Psoas muscle (tissue), 8 donors: Measurements from ENCODE around the gene C10orf95. TPM values are rescaled to one million over a fixed set of nuclear protein-coding genes. Genes with fewer than 3 reads are reported as not detected.

Experiments
- ATAC-seq, 4 donors: fragments of 200-7000 bp; cut with Tn5 transposase; one replicate each; pipeline ENCODE4 v1.9.1; 2020; ENCODE audit warnings: moderate library complexity in 3 of 4, mild to moderate bottlenecking in 2 of 4
- DNase-seq, 2 donors: peaks; one replicate each; pipeline ENCODE4 v3.0.0-alpha.2; 2020
- H3K27ac ChIP-seq: fragments of 200-600 bp; one replicate; pipeline ENCODE4 v1.8.0; 2022
- H3K27me3 ChIP-seq, 3 donors: fragments of 200-600 bp in 1 of 3; one replicate each; pipeline versions ENCODE4 v1.6.1 to v1.8.0; 2013 to 2022; ENCODE audit warnings: low read length in 2 of 3, mild to moderate bottlenecking in 2 of 3, moderate library complexity in 1 of 3; ENCODE audit not compliant: insufficient read depth in 3 of 3
- H3K36me3 ChIP-seq, 2 donors: fragments of 200-600 bp in 1 of 2; one replicate each; pipeline versions ENCODE4 v1.6.1 to v1.8.0; 2013 to 2022; ENCODE audit warnings: low read depth in 1 of 2, mild to moderate bottlenecking in 1 of 2, moderate library complexity in 1 of 2; ENCODE audit not compliant: insufficient read depth in 1 of 2
- H3K4me1 ChIP-seq: fragments of 200-600 bp; one replicate; pipeline ENCODE4 v1.8.0; 2022
- H3K4me3 ChIP-seq: fragments of 200-600 bp; one replicate; pipeline ENCODE4 v1.8.0; 2022; ENCODE audit warnings: mild to moderate bottlenecking
- H3K9me3 ChIP-seq: fragments of 200-600 bp; one replicate; pipeline ENCODE4 v1.8.0; 2022
- WGBS, 3 donors: extraction: QIAGEN DNeasy Blood & Tissue Kit; methylation state at CpG; one replicate each; pipeline versions ENCODE4 v1.1.6 to v1.1.7; 2013; 5-methylcytosine and 5-hydroxymethylcytosine counted together
- intact Hi-C, 2 donors: fragments of 100-400 bp; cut with DNase I; formaldehyde crosslinking; loops; one replicate each; pipeline versions ENCODE4 v1.11.0 to v1.14.2; 2022
- polyA plus RNA-seq, 3 donors: library from polyadenylated mRNA; stranded (reverse); fragments of 200-250 nt; gene quantifications; one replicate each; pipeline ENCODE4 v1.2.3, GENCODE V29; 2013
- total RNA-seq, 4 donors: library from RNA; stranded (reverse); fragmentation: NEBNext Ultra II Directional in 2 of 4; extraction: Animal tissue kit (Norgen Biotek cat#: 25700) in 2 of 4; gene quantifications; one replicate each; pipeline versions ENCODE4 v1.2.1 to v1.2.4, GENCODE V29; 2021 to 2023
- TF ChIP-seq, protein P1 (sequence below): fragments of 200-600 bp; IDR thresholded peaks from one replicate; pipeline ENCODE4 v1.8.0; 2022; ENCODE audit warnings: antibody characterized with exemption
- donor health status: healthy with polysubstance abuse.
- donor health status: DM: no; HTN: no; CAD: no; lungs with moderate emphysema.
- donor health status: Bipolar disorder and iron deficiency.
- donor health status: healthy.
- donor health status: DM: yes; HTN: yes; CAD: no.
- donor health status: DM: no; HTN: no; CAD: no.
- donor health status: DM: no; HTN: no; CAD: no.
- donor health status: DM: yes; HTN: yes; CAD: no.

C10orf95 gene
- total and polyA plus RNA-seq, 7 donors, result 0.01 TPM; not detected in 6

GRCh38 chr10:102450374-102451104 is 804 bp downstream of the C10orf95 start:
- WGBS, 3 donors, result 0 to 1% (median 0%) methylated on average over 59 to 104 of the region's 104 CpGs
- intact Hi-C loops, result no loop called here
- TF ChIP-seq, protein P1, sequence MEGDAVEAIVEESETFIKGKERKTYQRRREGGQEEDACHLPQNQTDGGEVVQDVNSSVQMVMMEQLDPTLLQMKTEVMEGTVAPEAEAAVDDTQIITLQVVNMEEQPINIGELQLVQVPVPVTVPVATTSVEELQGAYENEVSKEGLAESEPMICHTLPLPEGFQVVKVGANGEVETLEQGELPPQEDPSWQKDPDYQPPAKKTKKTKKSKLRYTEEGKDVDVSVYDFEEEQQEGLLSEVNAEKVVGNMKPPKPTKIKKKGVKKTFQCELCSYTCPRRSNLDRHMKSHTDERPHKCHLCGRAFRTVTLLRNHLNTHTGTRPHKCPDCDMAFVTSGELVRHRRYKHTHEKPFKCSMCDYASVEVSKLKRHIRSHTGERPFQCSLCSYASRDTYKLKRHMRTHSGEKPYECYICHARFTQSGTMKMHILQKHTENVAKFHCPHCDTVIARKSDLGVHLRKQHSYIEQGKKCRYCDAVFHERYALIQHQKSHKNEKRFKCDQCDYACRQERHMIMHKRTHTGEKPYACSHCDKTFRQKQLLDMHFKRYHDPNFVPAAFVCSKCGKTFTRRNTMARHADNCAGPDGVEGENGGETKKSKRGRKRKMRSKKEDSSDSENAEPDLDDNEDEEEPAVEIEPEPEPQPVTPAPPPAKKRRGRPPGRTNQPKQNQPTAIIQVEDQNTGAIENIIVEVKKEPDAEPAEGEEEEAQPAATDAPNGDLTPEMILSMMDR, result no peak
- peaks cover 30% of the 10 kb centered on the region for H3K4me1 ChIP-seq
- peak; percentile 86 to 92 (median 90) for ATAC-seq
- no peaks in the 10 kb centered on the region for H3K27me3 ChIP-seq
- H3K4me3 ChIP-seq, result peak overlapping the region; percentile 78
- no peaks in the 10 kb centered on the region for H3K9me3 ChIP-seq
- H3K36me3 ChIP-seq, result no peaks in the 10 kb centered on the region
- DNase-seq, result peak; percentile 87 to 93
- peak overlapping the region; percentile 87 for H3K27ac ChIP-seq

GRCh38 chr10:102450124-102450373 is 1.3 kb downstream of the C10orf95 start:
- ATAC-seq, result peak in 3 of 4 donors; percentile 2 to 5 (median 3)
- H3K4me1 ChIP-seq, result peaks cover 30% of the 10 kb centered on the region
- no peak for DNase-seq
- H3K27me3 ChIP-seq, result no peaks in the 10 kb centered on the region
- WGBS, 3 donors, result 0 to 1% (median 0%) methylated on average over 7 to 11 of the region's 11 CpGs
- H3K27ac ChIP-seq, result peak overlapping the region; percentile 87
- H3K9me3 ChIP-seq, result no peaks in the 10 kb centered on the region
- intact Hi-C loops, result no loop called here
- TF ChIP-seq, protein P1, result no peak
- H3K36me3 ChIP-seq, result no peaks in the 10 kb centered on the region
- H3K4me3 ChIP-seq, result peak overlapping the region; percentile 78

- Histone ChIP-seq H3K27me3 (no peaks in the 10 kb centered on the region), H3K36me3 (no peaks in the 10 kb centered on the region), H3K27ac (peak overlapping the region; percentile 87), H3K9me3 (no peaks in the 10 kb centered on the region), H3K4me1 (peaks cover 30% of the 10 kb centered on the region), H3K4me3 (peak overlapping the region; percentile 78)
- DNase-seq, result peak; percentile 52 to 73
- WGBS, 3 donors, result 18 to 21% (median 20%) methylated on average over 25 to 30 of the region's 30 CpGs
- TF ChIP-seq, protein P1, result no peak
- peak; percentile 22 to 34 (median 26) for ATAC-seq
- intact Hi-C loops, result no loop called here
Measured at GRCh38 chr10:102449321-102450123, 1.8 kb downstream of the C10orf95 start.

GRCh38 chr10:102444851-102445250 is 6.5 kb downstream of the C10orf95 start:
- WGBS, 3 donors, result 70 to 80% (median 71%) methylated on average over 2 of the region's 2 CpGs
- no peak overlapping the region for H3K4me3 ChIP-seq
- intact Hi-C loops, result loop anchor here in 1 of 2 donors (1.0 kb wide), 1 partner anchor 11 kb away; no protein-coding TSS in a partner anchor
- TF ChIP-seq, protein P1, result no peak
- H3K9me3 ChIP-seq, result no peaks in the 10 kb centered on the region
- H3K27me3 ChIP-seq, result no peaks in the 10 kb centered on the region
- no peaks in the 10 kb centered on the region for H3K36me3 ChIP-seq
- peaks cover under 1% of the 10 kb centered on the region for H3K4me1 ChIP-seq
- no peak for ATAC-seq
- H3K27ac ChIP-seq, result no peak overlapping the region
- no peak for DNase-seq
